T-helper 1 cell (primary cell): ENCODE results near the gene CDK4.
A peak's percentile ranks its signal among the peaks of the same experiment; 100 is the strongest.
"Not testable (repeated sequence)": the region's sequence is repeated elsewhere in the genome, so short reads cannot be mapped to it uniquely, and the experiment has no call there.

Experiments used
- DNase-seq, 5 donors: peaks; one replicate each; pipeline ENCODE4 v3.0.0-alpha.2; 2012 to 2020
- total RNA-seq, 4 donors: gene quantifications; one replicate each; lab custom pipeline; 2026; lab: John Stamatoyannopoulos, UW

CDK4 gene
- 12.8 to 18.5 (median 15.6) reads per million in 4 donors for total RNA-seq

DNA sequence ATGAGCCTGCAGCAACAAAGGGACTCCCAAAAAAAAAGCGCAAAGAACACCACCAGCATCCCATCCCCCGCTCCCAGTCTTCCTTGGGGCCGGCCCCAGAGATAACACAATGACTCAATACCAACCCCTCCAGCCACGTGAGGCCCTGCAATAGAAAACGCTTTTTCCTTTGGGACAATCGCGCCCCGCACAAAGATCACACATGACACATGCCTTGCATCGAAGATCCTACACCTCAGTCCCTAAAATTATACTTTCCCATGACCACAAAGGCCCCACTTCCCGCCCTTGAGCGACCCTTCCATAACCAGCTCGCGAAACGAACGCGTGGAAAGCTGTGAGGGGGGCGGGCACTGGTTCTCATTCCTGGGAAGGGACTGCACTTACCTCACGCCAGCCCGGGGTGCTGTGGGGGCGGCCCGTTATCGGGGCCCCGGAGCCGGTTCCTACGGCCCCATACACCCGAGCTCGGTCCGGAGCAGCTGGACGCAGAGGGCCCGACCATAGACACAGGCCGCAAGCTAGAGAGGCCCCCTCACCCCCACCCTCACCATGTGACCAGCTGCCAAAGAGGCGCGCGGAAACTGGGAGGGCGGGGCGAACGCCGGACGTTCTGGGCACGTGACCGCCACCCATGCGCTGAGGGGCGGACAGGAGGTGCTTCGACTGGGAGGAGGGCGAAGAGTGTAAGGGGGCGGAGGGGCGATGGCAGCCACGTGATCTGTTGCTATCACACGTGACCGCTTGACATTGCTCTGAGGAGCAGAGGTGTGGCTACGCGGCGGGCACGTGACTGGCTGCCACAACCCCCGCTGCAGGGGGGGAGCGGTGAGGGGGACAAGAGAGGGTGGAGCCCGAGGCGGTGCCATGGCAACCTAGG lies at the start of gene CDK4:
CDK4 (minus strand) TSS at position 523 of the 880 bp plus-strand sequence. CDS start 593 bp downstream, outside the sequence.
- DNase-seq: peak; percentile 99 to 100 (median 99)

DNA sequence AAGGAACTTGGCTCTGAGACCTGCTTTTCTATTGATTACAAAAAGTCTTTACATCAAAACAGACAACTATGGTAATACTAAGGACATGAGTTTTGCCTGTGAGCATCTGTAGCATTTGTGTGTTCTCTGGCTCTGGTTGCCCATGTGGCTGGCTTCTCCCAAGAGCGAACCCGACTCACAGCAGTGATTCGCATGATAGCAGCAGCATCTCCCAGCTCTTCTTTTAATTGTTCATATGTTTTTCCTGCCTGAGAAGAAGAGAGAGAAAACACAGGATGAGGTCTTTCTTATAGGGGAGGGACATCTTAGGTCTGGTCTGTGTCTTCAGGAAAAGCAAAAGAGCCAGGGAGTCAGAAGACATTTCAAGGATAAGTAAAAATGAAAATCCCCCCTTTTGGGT lies 48.9 kb upstream of the CDK4 start:
- DNase-seq: no peak

DNA sequence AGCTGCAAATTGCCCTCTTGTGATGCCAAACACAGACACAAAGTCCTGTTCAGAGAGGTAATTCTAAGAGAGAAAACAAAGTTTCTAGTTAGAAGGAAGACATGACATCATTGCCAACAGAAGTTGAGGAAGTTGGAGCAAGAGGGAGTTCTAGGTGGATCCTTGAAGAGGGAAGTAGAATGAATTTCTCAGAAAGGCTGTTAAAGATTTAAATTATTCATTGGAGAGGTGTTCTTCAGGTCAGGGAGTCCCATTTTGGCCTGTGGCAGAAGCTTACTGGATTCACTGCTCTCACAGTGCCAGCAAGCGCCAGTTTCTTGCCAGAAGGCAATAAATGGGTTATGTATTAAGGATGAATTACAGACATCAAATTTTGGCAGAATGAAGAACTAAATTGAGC lies 45.8 kb upstream of the CDK4 start:
- DNase-seq: no peak

DNA sequence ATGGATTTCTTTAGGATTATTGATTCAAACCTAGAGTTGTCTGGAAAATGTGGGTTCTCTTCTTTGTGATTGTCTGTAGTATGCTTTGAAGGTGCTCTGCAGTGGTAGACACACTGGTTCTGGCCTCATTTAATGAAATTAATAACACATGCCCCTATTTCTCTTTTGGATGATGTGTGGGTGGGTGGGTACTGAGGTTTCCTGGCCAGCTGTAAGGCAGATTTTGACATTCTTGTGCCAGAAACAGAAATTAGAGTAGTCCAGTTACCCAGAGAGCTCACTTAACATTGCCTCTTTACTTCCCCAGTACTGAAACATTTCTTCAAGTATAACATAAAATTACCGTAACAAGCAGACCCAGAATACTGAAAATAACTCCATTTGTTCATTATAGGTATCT lies 44.9 kb upstream of the CDK4 start:
- no peak for DNase-seq

DNA sequence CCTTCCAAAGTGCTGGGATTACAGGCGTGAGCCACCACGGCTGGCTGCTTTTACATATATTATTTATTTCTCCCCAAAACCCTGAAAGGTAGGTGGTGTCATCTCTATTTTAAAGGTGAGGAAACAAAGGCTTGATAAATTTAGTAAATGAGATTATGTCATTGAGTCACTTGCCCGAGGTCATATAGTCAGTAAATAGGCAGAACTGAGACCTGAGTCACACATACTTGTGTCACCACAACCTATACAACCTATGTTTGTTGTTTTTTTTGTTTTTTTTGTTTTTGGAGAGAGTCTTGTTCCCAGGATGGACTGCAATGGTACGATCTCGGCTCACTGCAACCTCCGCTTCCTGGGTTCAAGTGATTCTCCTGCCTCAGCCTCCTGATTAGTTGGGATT lies 43.2 kb upstream of the CDK4 start:
- DNase-seq: no peak

DNA sequence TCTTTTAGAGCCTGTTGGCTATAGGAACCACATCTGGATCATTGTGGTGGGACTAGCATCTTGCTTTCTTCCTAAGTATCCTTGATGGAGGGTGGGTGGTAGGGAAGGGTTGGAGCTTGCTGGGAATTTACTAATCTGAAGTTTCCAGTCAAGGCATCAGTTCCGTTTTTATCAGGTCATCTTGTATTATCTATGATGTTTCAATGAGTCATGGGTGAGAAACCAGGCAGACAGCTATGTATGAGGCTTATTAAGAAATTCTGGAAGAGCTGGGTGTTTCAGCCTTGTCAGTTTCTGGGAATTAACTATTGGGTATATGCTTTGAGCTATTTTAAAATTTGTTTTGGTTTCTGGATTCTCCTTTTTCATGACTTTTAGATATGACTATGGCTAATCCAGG lies 41.8 kb upstream of the CDK4 start:
- DNase-seq: no peak

DNA sequence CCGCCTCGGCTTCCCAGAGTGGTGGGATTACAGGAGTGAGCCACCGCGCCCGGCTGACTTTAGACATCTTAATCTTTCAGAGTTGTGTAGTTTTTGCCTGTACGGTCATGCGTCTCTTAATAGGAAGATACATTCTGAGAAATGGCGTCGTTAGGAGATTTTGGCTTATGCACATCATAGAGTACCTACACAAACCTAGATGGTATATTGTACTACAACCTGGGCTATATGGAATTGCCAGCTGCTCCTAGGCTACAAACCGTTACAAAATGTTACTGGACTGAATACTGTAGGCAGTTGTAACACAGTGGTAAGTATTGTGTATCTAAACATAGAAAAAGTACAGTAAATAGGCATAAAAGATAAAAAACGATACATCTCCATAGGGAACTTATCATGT lies 31.8 kb upstream of the CDK4 start:
- DNase-seq: no peak

DNA sequence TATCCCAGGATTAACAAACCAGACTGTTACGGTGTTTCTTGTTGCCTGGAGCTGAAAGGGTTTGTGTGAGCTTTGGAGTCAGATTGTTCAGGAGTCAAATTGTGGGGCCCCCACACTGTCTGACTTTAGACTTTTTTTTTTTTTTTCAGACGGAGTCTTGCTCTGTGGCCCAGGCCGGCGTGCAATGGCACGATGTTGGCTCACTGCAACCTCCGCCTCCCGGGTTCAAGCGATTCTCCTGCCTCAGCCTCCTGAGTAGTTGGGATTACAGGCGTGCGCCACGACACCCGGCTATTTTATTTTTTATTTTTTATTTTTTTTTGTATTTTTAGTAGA lies 31.3 kb upstream of the CDK4 start:
- DNase-seq: no peak

DNA sequence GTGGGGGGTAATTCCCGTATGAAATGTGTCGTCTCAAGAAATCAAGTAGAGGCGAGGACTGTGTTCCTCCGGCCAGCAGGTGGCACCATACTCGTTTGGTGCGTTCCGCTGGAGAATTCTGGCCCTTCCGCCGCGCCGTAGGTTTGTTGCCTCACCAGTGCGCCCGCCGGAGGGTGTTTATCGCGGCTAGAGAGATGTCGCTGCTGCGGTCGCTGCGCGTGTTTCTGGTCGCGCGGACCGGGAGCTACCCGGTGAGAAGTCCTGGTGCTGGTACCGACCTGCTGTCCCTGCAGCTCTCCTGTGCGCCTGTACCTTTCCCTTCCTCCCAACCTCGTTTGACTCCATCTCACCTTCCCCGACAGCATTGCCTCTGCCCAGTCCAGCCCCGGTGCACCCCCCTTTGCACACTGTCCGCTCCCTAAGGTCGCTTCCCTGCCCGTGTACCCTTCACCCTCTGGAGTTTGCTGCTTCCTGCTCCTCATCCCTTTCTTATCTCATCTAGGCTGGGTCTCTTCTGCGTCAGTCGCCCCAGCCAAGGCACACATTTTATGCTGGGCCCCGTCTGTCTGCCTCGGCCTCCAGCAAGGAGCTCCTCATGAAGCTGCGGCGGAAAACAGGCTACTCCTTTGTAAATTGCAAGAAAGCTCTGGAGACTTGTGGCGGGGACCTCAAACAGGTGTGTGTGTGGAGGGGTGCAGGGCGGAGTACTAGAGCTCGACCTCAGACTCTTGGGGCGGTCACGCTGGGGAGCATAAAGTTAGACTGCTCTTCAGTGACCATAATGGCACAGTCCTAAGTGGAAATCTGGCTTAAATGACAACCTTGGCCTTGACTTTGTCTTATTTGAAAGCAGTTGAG lies 30.7 kb upstream of the CDK4 start, which contains the start of gene TSFM:
TSFM (plus strand) TSS at position 180 of the 858 bp plus-strand sequence; CDS start at position 195, 15 bp downstream.
- peak; percentile 88 to 98 (median 92) for DNase-seq

- no peak for DNase-seq
These were observed 30.1 kb upstream of the CDK4 start for GRCh38 chr12:57782243-57782607.

GRCh38 chr12:57781801-57782200 lies 29.7 kb upstream of the CDK4 start:
- DNase-seq: no peak

GRCh38 chr12:57781244-57781643 lies 29.1 kb upstream of the CDK4 start:
- no peak for DNase-seq

DNA sequence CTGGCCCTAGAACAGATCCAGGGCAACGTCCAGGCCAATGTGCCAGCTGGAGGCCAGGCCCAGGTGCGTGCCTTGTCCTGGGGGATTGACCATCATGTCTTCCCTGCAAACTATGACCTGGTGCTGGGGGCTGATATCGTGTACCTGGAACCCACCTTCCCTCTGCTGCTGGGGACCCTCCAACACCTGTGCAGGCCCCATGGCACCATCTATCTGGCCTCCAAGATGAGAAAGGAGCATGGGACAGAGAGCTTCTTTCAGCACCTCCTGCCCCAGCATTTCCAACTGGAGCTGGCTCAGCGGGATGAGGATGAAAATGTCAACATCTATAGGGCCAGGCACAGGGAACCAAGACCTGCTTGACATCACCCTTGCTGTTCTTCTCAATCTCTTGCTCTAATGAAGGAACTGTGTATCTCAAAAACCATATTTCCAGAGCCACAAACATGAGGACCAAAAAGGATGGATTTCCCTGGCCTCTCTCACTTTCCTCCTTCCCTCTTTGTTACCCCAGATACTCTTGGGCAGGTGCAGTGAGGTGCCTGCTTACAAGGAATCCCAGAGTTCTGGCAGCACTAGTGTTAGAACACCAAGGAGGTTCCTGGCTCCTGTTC lies 28.3 kb upstream of the CDK4 start:
- no peak for DNase-seq

- no peak for DNase-seq
These were observed 27.6 kb upstream of the CDK4 start for GRCh38 chr12:57779736-57780135.

DNA sequence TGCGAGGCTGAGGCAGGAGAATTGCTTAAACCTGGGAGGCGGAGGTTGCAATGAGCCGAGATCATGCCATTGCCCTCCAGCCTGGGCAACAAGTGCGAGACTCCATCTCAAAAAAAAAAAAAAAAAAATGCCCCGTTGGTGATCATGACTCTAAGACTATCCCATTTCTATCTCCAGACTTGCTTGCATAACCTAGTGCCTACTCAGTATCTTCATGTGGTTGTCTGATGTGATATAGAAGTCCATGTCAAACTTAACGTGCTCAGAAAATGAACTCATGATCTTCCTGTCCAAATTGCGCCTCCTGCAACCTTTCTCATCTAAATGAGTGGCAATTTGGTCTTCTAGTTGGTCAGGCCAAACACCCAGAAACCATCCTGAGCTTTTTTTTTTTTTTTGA lies 25.8 kb upstream of the CDK4 start:
- DNase-seq: no peak

- no peak for DNase-seq
These were observed 25.3 kb upstream of the CDK4 start for GRCh38 chr12:57777367-57777766.

- DNase-seq: no peak
These were observed 24.1 kb upstream of the CDK4 start for GRCh38 chr12:57776247-57776587.

DNA sequence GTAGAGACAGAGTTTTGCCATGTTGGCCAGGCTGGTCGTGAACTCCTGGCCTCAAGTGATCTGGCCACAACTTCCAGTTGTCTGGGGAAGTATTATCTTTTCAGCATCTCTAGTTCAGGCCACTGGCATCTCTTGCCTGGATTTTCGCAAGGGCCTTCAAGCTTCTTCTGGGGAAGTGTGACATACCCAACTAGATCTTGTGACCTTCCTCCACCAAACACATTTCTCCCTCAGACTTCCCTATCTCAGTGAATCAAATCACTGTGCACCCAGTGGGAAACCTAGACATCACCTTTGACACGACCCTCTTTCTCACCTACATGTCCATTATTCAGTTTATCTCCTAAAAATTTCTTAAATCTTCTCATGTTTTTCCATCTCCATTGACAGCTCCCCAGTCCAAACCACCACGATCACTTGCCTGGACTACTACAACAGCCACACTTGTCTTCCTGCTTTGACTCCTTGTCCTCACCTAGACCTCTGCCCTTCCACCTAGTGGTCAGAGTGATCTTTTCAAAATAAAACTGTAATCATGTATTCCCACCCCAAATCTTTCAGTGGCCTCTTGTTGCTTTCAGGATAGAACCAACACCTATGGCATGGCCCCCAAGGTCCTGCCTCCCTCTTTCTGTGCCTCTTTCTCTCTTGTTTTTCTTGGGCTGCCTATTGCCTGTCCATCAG lies 23.6 kb upstream of the CDK4 start:
- no peak for DNase-seq

DNA sequence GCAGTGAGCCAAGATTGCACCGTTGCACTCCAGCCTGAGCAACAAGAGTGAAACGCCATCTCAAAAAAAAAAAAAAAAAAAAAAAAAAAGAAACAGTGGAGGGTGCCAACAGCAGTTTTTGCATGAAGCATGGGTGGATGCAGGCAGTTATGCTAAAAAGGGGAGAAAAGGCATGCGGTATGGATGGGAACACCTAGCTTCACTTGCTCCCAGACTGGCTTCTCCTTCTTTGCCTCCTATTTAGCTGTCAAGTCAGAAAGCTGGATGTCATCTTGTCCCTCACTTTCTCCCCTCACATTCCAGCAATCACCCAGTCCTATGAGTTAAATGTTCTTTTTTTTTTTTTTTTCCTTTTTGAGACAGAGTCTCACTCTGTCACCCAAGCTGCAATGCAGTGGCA lies 22.9 kb upstream of the CDK4 start:
- no peak for DNase-seq

GRCh38 chr12:57774634-57775033 lies 22.5 kb upstream of the CDK4 start:
- not testable (repeated sequence) for DNase-seq

- DNase-seq: no peak
These were observed 20.6 kb upstream of the CDK4 start, which contains the start of gene EEF1AKMT3 for GRCh38 chr12:57772429-57773322. Gene EEF1AKMT3, plus strand, starts transcription at chr12:57772614. Its CDS starts 111 bp downstream, at chr12:57772725.
